GM21825 (cell line): ENCODE measurements around the gene CFAP299.

ENCODE experiments used
- ATAC-seq: cut with Tn5 transposase; IDR thresholded peaks from one replicate; pipeline ENCODE4 v1.9.1; 2021; ENCODE audit warnings: mild to moderate bottlenecking, moderate library complexity; ENCODE audit not compliant: unreplicated experiment

The CFAP299 gene

GRCh38 chr4:80492761-80493160, 157.2 kb downstream of the CFAP299 start:
- ATAC-seq: peak; percentile 69

GRCh38 chr4:80495865-80496264, 160.3 kb downstream of the CFAP299 start:
- ATAC-seq: no peak

- no peak for ATAC-seq
Observed at GRCh38 chr4:80498725-80499124, 163.2 kb downstream of the CFAP299 start.

GRCh38 chr4:80500613-80501012, 165.1 kb downstream of the CFAP299 start:
- ATAC-seq: no peak

- no peak for ATAC-seq
Observed at GRCh38 chr4:80507077-80507476, 171.5 kb downstream of the CFAP299 start.

- peak; percentile 94 for ATAC-seq
Observed at GRCh38 chr4:80507507-80507906, 172.0 kb downstream of the CFAP299 start.

GRCh38 chr4:80515496-80515895, 180.0 kb downstream of the CFAP299 start:
- ATAC-seq: no peak

GRCh38 chr4:80521438-80521837, 185.9 kb downstream of the CFAP299 start:
- peak; percentile 79 for ATAC-seq

- no peak for ATAC-seq
Observed at GRCh38 chr4:80526697-80527096, 191.2 kb downstream of the CFAP299 start.

GRCh38 chr4:80529026-80529425, 193.5 kb downstream of the CFAP299 start:
- no peak for ATAC-seq

- ATAC-seq: no peak
Observed at GRCh38 chr4:80532674-80533333, 197.3 kb downstream of the CFAP299 start.

GRCh38 chr4:80535551-80535950, 200.0 kb downstream of the CFAP299 start:
- no peak for ATAC-seq

- no peak for ATAC-seq
Observed at GRCh38 chr4:80538276-80538926, 202.9 kb downstream of the CFAP299 start.

GRCh38 chr4:80539190-80539589, 203.7 kb downstream of the CFAP299 start:
- no peak for ATAC-seq

- ATAC-seq: no peak
Observed at GRCh38 chr4:80540349-80540748, 204.8 kb downstream of the CFAP299 start.

- ATAC-seq: peak; percentile 93
Observed at GRCh38 chr4:80540785-80541469, 205.4 kb downstream of the CFAP299 start.

GRCh38 chr4:80542747-80543146, 207.2 kb downstream of the CFAP299 start:
- no peak for ATAC-seq

GRCh38 chr4:80560337-80560736, 224.8 kb downstream of the CFAP299 start:
- no peak for ATAC-seq

- ATAC-seq: no peak
Observed at GRCh38 chr4:80566203-80566872, 230.8 kb downstream of the CFAP299 start.

- no peak for ATAC-seq
Observed at GRCh38 chr4:80568891-80569290, 233.4 kb downstream of the CFAP299 start.

GRCh38 chr4:80576796-80577195, 241.3 kb downstream of the CFAP299 start:
- no peak for ATAC-seq

GRCh38 chr4:80578001-80578400, 242.5 kb downstream of the CFAP299 start:
- ATAC-seq: no peak
